Erythroblast (primary cell): ENCODE measurements around the gene SRP19.

Experiments
- GATA1 ChIP-seq: IDR thresholded peaks from 2 replicates; pipeline ENCODE4 v1.6.1; 2011; ENCODE audit warnings: low read depth, mild to moderate bottlenecking, control low read depth, low read length, moderate library complexity
- POLR2A ChIP-seq: IDR thresholded peaks from 2 replicates; pipeline ENCODE4 v1.6.1; 2011; ENCODE audit warnings: mild to moderate bottlenecking, low read length

GRCh38 chr5:112908854-112909253, 47.8 kb downstream of the SRP19 start:
- TF ChIP-seq POLR2A = no peak
- TF ChIP-seq GATA1 = no peak
